Measurements from ENCODE around the gene TRIM56.

TRIM56 gene

DNA sequence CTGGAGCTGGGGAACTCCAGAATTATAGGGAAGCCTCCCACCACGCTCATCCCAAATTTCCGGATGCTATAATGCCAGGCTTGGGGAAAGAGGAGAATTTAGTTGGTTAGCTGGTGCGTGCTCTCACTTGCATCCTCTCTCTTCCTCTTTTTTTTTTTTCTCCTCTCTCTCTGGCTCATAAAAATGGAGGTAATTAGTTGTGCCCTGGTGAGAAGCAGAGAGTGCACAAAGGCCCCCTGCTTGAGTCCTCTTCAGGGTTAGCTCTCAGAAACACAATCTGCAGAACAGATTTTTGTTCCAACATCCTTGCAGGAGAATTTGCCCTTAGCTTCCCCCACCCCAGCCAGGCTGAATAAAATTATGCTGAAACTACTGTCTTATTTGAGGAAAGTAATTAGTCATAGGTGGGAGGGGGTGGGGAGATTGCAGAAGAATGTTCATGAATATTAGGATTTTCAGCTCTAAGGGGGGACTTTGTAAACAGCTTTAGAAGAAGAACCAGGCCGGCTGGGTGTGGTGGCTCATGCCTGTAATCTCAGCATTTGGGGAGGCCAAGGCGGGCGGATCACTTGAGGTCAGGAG lies 49.2 kb downstream of the TRIM56 start:
- DNase-seq, result no peak

- DNase-seq, result no peak
Observed at GRCh38 chr7:101137651-101138212, 52.5 kb downstream of the TRIM56 start.

DNA sequence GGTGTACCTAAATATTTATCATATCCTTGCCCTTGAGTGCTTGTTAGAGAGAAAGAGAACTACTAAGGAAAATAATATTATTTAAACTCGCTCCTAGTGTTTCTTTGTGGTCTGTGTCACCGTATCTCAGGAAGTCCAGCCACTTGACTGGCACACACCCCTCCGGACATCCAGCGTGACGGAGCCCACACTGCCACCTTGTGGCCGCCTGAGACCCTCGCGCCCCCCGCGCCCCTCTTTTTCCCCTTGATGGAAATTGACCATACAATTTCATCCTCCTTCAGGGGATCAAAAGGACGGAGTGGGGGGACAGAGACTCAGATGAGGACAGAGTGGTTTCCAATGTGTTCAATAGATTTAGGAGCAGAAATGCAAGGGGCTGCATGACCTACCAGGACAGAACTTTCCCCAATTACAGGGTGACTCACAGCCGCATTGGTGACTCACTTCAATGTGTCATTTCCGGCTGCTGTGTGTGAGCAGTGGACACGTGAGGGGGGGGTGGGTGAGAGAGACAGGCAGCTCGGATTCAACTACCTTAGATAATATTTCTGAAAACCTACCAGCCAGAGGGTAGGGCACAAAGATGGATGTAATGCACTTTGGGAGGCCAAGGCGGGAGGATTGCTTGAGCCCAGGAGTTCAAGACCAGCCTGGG lies 53.1 kb downstream of the TRIM56 start:
- peak; percentile 89 for DNase-seq

DNA sequence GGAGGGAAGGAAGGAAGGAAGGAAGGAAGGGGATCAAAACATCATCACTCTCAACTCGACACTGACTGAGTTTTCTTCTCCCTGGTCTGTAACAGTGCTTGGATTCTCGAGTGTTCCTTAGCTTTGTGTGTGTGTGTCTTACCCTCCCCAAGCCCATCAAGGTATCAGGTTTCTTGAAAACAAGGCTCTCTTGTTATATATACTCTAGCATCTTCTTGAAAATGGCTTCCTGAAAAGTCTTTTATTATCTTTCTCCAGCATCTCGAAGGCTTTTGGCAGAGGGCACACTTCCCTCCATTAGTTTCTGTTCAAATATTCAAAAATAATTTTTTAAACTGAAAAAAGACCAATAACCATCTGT lies 55.0 kb downstream of the TRIM56 start:
- no peak for DNase-seq

- DNase-seq, result no peak
Observed at GRCh38 chr7:101140746-101141382, 55.6 kb downstream of the TRIM56 start.
